ENCODE data around the gene TET3. TPM values are rescaled to one million over a fixed set of nuclear protein-coding genes. Genes with fewer than 3 reads are reported as not detected.
"Not testable (repeated sequence)": the region's sequence is repeated elsewhere in the genome, so short reads cannot be mapped to it uniquely, and the experiment has no call there.

TET3 gene
- total RNA-seq (2014; rRNA removed; shearing (Covaris generic)): 6.5 and 9.9 TPM in 2 replicates

DNA sequence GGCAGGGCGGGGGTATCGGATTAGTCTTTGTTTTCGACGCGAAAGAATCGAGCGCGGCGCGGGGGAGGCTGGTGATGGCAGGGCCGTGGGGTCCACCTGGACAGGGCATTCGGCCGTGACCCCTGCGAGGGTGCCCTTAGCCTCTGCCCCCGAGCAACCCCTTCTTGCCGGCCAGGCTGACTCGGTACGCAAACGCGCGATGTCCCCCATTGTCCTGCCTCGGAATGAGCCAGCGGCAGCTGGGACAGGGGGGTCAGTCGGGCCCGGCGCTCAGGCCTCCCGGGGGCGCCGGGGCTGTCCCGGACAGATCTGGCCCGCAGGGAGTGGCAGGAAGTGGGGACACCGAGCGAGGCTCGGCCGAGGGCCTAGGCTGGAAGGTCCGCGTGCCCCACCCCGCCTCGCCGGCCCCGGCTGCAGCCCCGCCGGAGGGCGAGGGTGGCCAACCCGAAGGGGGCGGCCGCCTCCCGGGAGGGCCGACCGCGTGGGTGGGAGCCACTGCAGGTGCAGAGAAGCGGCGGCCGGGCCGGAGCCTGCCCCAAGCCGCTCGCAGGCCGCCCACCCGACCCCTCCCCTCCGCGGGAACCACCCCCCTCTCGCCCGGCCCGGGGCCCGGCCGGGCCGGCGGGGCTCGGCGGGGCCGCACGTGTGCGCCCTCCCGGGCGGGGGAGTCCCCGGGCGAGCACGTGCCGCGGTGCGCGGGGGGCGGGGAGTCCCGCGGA, at the start of gene TET3:
TET3 (plus strand) TSS at position 708 of the 719 bp plus-strand sequence. CDS start 1,494 bp downstream, outside the sequence.
- DNase-seq (ENCODE audit: low spot score): no peak

DNA sequence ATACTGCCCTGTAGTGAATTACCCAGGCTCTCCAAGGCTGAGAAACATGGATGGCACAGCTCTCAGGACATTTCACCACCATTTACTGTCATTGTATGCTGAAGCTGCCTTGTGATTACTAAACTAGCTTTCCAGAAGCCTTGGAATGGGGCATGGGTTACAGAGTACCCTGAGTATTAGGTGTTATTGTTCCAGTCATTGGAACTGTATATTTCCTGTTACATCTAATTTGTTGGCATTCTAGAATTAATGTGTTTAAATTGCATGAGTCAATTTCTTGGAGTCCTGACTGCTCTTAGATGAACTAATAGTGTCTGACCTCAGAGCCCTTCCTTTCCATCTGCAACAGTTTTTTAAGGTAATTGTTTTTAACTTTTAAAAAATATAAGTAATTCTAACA, 49.1 kb upstream of the TET3 start:
- no peak for DNase-seq (ENCODE audit: low spot score)

DNA sequence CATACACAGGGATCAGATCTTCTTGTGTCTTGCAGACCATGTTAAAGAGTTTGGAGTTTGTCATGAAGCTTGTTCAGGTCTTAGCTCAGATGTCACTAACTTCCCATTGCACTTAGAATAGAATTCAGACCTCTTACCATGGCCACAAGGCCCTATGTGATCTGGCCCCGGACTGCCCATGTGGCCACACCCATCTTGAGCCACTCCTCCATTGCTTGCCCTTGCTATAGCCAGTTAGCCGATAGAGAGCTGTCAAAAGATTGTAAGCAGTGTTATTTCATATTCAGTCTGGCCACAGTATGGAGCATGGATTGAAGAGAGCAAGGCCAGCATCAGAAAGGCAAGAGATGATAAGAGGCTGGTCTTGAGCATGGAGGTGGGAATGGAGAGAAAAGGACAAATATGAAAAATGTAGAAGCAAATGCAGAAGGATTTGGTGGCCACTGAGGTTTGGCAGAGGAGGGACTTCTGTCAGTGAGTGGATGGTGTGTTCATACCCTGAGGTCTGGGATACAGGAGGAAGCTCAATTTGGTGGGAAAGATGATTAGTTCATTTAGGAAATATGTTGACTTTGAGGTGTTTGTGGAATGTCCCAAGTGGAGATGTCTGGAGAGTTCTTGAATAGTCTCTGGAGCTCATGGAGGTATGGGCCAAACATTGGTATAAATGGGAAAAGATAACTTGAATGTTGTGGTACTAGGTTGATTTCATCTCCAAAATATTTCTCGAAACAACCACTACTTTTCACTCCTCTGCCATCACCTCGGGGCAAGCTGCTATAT, 47.4 kb upstream of the TET3 start:
- no peak for DNase-seq (ENCODE audit: low spot score)

DNA sequence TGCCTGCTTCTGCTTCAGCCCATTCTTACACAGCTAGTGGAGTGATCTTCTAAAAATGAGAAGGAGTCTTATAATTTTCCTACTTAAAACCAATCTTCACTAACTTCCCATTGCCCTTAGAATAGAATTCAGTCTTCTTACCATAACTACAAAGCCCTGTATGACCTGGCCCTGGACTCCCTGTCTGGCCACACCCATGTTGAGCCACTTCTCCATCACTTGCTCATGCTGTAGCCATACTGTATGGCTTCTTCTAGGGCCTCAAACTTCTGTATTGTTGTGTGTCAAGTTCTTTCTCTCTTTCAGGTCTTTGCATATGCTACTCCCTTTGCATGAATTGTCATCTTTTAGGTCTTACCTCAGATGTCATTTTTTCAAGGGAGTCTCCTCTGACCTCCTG, 46.8 kb upstream of the TET3 start:
- DNase-seq (ENCODE audit: low spot score): no peak

DNA sequence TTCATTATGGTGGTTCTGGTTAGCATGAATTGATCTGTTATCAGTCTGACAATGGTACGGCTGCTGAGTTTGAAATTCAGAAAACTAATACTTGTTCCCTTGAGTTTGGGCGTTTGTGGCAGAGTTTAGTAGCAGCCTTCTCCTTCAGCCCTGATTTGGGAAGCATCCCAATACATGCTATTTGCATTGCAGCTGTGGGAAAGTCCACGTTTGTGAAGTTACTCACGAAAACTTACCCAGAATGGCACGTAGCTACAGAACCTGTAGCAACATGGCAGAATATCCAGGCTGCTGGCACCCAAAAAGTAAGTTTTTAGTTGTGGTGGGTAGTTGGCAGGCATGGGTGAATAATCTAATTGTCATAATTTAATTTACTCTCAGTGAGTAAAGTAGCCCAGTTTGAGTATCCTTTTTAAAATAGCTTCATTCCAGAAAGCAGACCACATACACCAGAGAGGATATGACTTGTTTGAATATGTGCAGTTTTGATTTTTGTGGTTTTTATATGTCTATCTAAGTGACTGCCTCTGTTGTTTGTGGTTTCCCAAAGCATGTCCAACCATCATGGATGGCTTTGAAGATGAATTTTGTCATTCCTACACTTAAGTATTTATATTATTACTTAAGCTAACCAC, 45.9 kb upstream of the TET3 start:
- peak; percentile 48 for DNase-seq (ENCODE audit: low spot score)

DNA sequence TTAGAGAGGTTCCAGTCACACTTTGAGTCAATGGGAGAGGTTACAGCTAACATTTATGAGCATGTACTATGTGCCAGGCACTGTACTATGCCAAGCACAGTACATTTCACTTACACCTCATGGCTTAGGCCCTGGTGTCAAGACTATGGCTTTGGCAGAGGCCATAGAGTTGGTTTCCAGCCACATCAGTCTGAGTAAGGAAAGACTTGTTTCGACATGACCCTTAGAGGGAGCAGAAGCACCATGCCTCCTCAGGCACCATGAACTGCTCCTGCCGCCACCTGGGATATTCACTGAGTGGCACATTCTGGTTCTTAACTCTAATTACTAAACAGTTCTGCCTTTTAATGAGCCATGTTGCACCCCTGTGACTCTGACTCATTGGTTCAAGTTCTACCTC, 45.3 kb upstream of the TET3 start:
- no peak for DNase-seq (ENCODE audit: low spot score)

DNA sequence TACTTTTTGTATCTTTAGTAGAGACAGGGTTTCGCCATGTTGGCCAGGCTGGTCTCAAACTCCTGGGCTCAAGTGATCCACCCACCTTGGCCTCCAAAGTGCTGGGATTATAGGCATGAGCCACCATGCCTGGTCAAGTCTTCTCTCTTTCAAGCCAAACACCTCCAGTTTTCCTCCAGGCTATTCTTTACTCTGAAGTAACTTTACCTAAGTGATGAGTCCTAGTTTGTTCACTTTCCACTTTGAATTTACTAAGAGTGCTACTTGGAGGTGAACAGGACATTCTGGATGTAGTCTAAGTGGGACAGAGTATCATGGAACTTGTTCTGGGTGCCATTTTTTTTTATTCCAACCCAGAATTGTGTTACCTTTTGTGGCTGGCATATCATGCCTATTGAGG, 44.6 kb upstream of the TET3 start:
- not testable (repeated sequence) for DNase-seq (ENCODE audit: low spot score)

DNA sequence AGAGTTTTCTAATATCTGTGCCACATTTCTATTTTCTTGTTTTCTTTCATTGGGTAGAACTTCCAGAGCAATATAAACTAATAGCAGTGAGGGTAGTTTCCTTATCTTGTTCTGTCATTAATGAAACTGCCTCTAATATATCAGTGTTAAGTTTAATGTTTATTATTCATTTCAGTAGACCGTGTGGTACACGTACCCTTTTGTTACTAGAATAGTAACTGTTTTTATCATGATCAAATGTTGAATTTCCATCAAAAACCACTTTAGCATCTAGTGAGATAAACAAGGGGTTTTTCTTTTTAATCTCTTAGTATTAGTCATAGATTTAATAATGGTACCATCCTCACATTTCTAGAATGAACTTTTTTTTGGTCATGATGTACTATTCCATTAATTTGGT, 42.0 kb upstream of the TET3 start:
- no peak for DNase-seq (ENCODE audit: low spot score)

DNA sequence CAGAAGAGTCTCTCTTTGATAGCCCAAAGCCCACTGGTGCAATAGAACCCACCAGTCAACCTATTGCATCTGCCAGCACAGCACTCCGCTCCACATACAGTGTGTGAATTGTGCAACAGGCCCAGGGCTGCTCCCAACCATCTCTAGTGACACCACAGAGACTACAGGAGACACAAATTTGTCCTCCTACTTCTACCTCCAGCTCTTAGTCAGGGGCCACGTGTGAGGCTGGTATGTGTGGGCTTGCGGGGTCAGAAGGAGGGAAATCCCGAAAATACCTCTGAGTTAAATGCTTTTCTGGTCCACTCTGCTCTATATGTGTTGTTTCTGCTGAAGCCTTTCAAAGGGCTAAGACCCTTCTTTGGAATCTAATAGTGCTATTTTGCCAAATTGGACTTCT, 40.0 kb upstream of the TET3 start:
- no peak for DNase-seq (ENCODE audit: low spot score)

DNA sequence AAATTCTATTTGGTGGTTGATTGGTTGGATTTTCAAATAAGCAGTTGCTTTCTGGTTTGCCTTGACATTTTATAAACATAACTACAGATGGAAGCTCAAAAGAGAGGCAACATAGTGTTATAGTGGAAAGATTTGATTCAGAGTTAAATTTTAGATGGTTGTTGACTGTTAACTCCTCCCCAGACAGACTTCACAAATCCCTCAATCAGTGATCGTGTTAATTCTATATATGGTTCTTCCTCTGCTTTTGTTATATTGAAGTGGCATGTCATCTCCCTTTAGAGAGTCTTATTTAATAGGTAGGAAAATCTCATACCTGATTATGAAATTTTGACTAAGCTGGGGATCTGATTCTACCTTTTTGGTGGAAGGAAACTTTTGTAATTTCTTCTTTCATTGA, 38.5 kb upstream of the TET3 start:
- DNase-seq (ENCODE audit: low spot score): no peak

DNA sequence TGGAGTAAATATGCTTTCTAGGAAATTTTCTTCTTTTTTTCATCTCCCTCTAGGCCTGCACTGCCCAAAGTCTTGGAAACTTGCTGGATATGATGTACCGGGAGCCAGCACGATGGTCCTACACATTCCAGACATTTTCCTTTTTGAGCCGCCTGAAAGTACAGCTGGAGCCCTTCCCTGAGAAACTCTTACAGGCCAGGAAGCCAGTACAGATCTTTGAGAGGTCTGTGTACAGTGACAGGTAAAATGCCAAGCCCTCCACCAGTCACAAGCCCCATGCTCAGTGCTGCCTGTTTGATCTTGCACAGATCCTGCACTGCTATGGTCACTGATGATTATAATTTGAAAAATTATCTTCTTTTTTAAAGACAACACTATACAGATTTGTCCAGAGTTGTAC, 38.0 kb upstream of the TET3 start:
- no peak for DNase-seq (ENCODE audit: low spot score)

DNA sequence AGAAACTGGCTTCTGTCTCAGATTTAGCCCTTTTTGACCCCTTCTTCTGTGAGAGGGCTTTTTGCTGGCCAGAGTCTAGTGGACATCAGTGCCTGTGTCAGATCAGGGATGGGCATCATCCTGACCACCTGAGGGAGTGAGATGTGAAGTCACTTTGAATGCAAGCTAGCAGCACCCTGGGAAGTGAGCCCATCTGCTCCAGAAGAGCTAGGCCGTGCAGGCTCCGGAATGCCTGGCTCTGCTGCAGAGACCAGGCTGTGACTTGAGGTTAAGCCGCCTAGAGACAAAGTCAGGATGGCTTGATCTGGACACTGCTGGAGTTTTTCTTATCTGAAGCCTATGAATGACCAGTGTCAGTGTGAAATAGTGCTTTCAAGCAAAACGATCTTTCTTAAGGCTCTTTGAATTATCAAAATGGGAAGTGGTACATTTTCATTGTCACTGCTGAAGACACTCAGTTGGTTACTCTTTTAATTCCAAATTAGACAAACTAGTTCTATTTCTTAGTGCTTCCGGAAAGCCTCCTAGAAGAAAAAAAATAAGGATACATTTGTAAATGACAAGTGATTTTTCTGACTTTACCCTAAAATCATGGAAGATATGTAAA, 37.2 kb upstream of the TET3 start:
- no peak for DNase-seq (ENCODE audit: low spot score)

DNA sequence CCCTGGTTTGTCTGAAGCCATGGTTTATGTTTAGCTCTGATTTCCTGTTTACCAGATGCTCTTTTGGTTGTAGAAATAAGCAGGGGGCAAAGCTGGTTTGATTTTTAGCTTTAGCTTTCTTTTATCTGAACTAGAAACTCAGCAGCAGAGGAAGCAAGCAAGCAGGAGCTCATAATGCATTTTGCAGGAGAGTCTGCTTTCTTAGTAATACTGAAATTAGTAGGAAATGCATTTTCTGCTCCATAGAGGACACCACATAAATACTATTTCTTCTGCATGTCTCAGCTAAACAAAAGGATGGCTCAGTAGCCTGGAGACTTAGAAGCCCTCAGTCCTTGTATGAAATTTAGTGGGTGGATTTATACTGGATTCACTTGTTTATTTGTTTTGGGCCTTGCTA, 34.9 kb upstream of the TET3 start:
- no peak for DNase-seq (ENCODE audit: low spot score)

DNA sequence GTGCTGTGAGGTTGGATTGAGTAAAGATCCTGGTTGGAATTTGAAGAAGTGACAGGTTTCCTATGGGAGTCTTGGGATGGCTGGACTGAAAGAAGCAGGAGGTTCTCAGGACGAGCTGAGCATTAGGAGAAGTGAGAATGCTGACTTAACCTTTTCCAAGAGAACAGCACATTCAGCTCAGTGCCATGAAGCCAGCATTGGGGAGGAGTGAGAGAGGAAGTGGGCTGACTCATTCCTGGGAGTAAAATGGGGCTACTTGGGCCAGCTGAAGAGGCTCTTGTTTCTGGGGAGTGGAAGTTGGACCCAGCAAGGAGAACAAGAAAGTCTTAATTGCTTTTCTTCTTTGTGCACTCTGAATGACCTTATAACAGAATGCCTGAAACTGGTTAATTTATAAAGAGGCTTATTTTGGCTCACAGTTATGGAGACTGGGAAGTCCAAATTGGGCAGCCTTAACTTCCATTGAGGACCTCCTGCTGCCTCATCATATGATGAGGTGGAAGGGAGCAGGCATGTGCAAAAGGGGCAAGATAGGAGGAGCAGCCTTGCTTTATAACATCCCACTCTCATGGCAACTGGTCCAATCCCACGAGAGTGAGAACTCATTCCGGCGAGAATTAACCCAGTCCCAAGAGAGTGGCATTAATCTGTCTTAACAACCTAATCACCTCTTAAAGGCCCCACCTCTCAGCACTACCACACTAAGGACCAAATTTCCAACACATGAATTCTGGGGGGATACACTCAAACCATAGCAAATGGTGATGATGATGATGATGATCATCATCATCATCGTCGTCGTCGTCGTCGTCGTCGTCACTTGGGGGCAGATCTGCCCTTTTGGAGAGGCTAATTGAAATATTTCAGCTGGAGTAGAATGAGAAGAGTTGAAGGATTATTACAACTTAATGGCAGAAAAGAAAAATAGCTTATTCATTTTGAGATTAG, 31.9 kb upstream of the TET3 start:
- peak; percentile 37 for DNase-seq (ENCODE audit: low spot score)

DNA sequence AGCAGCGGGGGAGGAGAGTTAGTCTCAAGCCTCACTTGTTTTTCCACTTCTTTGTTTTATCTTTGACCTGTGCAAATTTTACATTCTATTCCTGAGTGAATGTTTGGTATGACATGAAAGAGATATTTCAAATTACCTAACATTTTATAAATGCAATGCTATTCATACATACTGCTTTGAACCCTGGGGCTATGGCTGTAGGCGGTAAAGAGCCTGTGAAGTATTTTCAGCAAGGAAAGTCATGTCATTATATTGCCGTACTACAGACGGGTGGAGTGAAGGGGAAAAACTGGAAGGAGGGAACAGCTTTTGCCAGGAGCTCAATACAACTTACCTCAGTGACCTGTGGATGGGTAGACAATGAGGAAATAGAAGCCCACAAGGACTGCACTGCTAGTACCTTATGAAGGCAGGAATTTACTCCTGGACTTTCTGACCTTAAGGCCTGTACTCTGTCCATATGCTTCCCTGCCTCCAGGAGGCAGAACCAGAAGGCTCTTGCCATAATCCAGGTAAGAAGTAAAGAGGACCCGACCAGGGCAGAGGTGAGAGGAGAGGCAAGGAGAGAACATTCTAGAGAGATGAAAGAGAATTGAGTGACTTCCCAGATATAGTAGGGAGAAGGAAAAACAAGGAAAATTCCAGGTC, 28.4 kb upstream of the TET3 start:
- DNase-seq (ENCODE audit: low spot score): no peak

DNA sequence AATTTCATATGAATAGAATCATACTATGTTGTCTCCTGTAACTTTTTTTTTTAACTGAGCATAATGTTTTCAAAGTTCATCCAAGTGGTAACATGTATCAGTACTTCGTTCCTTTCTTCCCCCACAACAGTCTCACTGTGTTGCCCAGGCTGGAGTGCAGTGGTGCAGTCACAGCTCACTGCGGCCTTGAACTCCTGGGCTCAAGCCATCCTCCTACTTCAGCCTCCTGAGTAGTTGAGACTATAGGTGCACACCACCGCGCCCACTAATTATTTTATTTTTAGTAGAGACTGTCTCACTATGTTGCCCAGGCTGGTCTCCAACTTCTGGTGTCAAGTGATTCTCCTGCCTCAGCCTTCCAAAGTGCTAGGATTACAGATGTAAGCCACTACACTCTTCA, 23.4 kb upstream of the TET3 start:
- DNase-seq (ENCODE audit: low spot score): no peak

DNA sequence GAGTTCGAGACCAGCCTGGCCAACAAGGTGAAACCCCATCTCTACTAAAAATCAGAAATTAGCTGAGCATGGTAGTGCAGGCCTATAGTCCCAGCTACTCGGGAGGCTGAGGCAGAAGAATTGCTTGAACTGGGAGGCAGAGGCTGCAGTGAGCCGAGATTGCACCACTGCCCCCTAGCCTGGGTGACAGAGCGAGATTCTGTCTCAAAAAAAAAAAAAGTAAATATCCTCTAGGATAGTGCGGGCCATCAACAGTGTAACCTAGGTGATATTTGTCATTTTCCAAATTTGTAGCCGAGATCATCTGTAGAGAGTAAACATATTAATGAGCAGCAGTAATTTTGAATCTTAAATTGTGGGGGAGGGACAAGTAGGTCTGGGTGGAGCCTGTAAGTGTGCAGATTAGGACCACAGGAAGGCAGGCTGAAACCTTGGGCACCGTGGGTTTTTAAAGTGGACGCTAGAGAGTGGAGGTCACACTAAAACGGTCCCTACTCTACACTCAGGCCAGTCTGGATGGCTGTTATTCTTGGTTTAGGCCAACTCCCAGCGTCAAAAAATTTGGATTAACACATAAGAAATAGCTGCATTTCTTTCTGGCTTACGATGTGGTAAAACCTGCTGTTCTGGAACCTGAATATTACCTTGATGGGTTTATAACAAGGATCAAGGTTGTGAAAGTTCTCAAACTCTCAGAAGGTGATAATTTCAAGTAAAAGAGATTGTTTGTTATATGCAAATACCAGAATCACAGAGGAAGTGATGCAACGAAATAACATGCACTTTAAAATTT, 22.7 kb upstream of the TET3 start:
- DNase-seq (ENCODE audit: low spot score): no peak

DNA sequence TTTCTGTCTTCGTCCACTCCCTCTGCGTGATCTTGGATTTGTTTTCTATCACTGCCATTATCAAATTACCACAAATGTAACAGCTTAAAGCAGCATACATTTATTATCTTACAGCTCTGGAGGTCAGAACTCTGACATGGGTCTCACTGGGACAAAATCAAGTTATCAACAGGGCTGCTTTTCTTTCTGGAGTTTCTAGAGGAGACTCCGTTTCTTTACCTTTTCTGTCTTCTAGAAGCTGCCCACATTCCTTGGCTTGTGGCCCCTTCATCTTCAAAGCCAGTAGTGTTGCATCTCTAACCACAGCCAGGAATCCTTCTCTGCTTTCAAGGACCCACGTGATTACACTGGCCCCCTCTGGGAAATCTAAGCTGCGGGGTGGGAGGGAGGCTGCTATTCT, 21.9 kb upstream of the TET3 start:
- no peak for DNase-seq (ENCODE audit: low spot score)

DNA sequence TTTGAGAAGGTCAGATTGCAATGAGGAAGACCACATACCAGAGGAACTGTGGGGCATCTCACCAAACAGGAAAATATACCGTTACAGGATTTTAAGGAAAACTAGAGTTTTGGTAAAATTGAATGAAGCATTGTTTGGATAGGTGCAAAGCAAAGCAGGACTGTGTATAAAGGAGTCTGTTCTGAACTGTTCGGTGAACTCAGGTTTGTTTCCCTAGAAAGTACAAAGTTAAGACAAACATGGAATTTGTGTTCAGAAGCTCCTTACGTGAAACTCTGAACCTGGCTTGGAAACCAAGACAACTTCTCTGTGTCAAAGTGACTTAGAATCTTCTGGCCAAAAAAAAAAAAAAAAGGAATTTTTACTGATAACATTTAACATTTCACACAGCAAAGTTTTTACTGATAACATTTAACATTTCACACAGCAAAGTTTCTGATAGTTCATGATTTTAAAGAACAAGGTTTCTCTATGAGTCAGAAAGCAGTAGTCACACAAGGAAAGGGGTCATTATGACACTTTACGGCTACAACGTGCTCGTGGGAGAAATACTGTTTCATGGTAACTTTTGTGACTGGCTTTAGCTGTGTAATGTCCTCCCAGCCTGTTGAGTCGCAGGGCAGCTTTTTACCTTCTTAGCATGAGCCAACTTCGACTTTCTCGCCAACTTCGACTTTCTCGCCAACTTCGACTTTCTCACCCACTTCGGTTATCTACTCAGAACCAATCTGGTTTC, 21.2 kb upstream of the TET3 start:
- no peak for DNase-seq (ENCODE audit: low spot score)
